Activated CD4-positive, alpha-beta T cell treated with anti-CD3 and anti-CD28 coated beads, Interleukin-2, amount 50 U/mL, for 48 hours (primary cell): ENCODE results near the gene PRRC2B.
"Not testable (repeated sequence)": the region's sequence is repeated elsewhere in the genome, so short reads cannot be mapped to it uniquely, and the experiment has no call there.

ENCODE experiments used
- DNase-seq, 2 experiments: peaks; one replicate each; pipeline ENCODE4 v3.0.0-alpha.2; 2020

PRRC2B gene

GRCh38 chr9:131438190-131438589 lies 44.3 kb downstream of the PRRC2B start:
- no peak for DNase-seq

DNA sequence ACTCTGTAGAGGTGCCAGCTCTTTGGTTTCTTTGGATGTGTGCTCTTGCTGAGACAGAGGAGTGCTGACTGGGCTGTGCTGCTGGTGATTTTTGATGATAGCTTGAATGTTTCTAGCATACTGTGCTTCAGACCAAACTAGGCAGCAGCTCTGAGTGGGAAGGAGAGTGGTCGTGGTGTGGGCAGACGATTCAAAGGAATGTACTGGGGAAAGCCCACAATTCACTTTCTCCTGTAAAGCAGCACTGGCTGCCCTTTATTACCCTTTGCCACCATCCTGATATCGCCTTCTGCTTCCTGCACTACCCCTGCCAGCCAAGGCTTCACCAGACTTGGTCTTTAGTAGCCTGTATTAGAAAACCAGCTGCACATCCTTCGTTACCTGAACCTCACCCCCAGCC lies 45.3 kb downstream of the PRRC2B start:
- DNase-seq, result no peak

GRCh38 chr9:131441441-131441840 lies 47.6 kb downstream of the PRRC2B start:
- no peak for DNase-seq

DNA sequence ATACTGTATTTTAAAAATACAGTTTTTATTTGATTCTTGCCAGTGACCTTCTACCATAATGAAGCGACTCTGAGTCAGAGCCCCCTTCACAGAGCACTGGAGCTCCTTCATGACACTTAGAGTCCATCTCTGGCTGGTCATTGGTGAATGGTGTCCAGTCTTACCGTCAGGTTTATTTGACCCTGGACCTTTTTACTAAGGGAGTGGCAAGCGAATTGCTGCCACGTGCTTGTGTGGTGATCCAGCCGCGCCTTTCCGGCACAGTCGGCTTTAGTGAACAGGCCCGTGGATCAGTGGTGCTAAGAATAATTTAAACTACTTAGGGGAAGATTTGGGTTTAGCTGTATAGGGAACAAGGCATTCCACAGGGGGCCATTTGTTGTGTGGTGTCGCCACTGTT lies 48.5 kb downstream of the PRRC2B start:
- no peak for DNase-seq

- no peak for DNase-seq
Observed at GRCh38 chr9:131443648-131444047, 49.8 kb downstream of the PRRC2B start.

- DNase-seq, result no peak
Observed at GRCh38 chr9:131446276-131446675, 52.4 kb downstream of the PRRC2B start.

- DNase-seq, result no peak
Observed at GRCh38 chr9:131447148-131447547, 53.3 kb downstream of the PRRC2B start.

GRCh38 chr9:131447600-131447999 lies 53.7 kb downstream of the PRRC2B start:
- no peak for DNase-seq

DNA sequence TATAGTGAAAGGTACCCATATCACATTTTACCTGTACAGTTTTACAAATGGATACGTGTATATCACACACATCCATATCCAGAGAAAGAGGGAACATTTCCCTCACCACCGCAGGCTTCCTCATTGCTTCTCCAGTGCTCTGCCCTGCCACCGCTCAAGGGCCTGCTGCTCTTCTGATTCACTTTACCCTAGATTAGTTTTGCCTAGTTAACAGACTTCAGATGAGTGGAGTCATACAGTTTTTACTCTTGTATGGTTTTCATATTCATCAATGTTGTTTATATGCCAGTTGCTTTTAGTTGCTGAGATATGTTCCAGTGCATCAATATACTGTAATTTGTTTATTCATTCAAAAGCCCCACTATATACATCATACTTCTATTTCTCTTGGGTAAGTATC lies 54.9 kb downstream of the PRRC2B start:
- no peak for DNase-seq

- DNase-seq, result no peak
Observed at GRCh38 chr9:131449276-131449675, 55.4 kb downstream of the PRRC2B start.

DNA sequence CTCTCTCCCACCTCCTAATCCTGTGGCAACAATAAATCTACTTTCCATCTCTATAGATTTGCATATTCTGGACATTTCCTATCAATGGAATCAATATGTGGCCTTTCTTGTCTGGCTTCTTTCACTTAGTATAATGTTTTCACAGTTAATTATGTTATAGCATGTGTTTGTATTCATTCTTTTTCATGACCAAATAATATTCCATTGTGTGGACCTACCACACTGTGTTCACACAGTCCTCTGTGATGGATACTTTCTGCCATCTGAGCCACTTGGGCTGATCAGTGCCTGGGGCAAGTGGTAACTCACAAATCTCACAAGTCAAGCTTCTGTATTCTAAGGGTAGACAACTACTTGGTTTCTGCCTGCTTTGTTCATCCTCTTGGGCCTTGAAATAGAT lies 60.1 kb downstream of the PRRC2B start:
- DNase-seq, result no peak

GRCh38 chr9:131455655-131456054 lies 61.8 kb downstream of the PRRC2B start:
- DNase-seq, result not testable (repeated sequence)

- DNase-seq, result no peak
Observed at GRCh38 chr9:131457746-131458145, 63.9 kb downstream of the PRRC2B start.

GRCh38 chr9:131459056-131459455 lies 65.2 kb downstream of the PRRC2B start:
- DNase-seq, result no peak

- no peak for DNase-seq
Observed at GRCh38 chr9:131461166-131461565, 67.3 kb downstream of the PRRC2B start.

DNA sequence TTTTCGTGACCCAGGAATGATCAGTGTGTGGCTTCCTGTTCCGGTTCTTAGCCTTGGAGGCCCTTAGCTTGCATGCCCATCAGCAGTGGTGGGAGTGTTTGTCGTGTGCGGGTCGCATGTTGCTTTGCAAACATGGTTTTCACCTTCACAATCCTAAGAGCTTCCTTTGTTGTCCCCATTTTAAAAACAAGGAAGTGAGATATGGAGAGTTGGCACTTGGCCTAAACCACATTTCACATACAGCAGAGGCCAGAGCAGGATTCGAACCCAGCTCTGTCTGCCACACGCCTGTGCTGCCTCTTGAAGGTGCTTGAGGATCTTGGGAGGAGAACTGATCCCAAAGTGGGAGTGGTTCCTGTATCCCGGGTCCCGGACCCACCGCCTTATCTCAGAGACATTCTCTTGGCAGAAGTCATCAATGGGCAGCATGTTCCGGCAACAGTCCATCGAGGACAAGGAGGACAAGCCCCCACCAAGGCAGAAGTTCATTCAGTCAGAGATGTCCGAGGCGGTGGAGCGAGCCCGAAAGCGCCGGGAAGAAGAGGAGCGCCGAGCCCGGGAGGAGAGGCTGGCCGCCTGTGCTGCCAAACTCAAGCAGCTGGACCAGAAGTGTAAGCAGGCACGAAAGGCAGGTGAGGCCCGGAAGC lies 70.6 kb downstream of the PRRC2B start:
- no peak for DNase-seq

DNA sequence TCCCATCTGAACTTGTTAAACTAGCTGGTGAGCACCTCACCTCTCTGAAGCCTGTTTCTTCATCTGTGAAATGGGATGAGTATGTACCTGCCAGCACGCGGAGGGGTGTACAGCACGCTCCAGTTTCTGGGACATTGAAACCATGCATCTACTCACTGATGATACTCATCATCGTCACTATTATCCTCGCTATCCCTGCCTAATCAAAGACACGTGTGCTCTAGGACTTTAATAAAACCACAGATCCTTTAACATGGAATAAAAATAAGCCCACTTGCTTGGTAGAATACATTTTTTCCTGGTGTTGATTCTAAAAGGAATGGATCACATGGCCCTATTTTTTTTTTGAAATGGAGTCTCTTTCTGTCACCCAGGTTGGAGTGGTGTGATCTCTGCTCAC lies 71.5 kb downstream of the PRRC2B start:
- no peak for DNase-seq

- DNase-seq, result no peak
Observed at GRCh38 chr9:131467214-131467935, 73.5 kb downstream of the PRRC2B start.

DNA sequence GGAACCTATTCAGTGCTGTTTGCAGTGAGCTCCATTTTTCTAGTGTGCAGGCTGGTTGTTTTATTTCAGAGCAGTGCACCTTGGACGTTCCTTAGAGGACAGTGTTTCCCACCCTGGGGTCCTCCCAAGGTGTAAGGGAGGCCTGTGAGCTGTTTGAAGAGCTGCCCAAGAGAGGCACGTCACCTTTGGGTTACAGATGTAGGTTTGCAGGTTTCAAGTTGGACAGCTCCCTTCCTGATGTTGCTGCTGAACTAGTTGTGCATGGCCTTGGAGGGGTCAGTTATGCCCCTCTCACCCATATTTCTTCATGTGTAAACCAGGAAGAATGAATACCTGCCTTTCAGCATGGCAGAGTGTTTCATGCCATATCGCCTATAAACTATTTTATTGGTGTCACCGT lies 74.1 kb downstream of the PRRC2B start:
- no peak for DNase-seq

DNA sequence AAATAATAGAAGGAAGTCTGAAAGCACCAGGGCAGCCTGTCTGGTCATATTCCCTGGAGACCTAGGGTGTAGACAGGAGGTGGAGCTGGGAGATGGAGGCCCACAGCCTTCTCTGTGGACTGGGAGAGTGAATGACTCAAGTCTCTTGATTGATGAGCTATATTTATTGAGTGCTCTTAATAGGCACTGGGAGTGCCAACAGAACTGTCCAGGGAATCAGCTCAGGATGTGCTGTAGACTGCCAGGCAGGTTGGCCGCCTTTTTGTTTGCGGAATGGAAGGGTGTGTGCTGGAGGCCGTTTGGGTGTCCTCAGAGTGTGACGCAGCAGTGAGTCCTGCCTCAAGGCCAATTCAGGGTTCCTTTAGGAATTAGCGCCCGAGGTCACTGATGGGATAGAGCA lies 75.5 kb downstream of the PRRC2B start:
- DNase-seq, result no peak

DNA sequence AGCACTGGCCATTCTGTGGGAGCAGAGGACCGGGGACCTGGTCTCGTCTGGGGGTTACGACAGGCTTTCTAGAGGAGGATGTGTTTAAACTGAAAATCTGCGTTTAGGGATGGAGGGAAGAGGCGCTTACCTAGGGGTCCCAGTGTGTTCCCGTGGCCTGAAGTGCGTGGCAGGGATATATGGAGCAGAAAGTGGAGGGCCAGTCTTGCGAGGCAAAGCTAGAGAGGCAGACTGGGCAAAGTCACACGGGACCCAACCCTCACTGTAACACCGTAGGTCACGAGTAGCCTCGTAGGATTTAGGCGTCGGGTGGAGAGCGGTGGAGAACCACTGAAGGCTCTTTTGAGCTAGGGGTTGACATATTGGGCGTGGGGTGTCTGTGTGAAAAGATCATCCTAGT lies 76.1 kb downstream of the PRRC2B start:
- no peak for DNase-seq

DNA sequence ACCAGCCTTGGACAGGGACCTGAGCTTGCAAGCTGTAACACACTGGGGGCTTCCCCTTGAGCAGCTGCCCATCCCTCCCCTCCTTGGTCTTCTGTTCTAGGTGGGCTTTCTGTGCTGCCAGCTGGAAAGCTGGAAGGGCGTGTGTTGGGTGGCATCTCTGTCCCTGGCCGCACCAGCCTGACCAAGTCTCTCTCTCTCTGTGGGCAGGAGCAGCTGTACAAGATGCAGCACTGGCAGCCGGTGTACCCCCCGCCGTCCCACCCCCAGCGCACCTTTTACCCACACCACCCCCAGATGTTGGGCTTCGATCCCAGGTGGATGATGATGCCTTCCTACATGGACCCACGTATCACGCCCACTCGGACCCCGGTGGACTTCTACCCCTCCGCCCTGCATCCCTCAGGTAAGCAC lies 76.7 kb downstream of the PRRC2B start:
- DNase-seq, result no peak

GRCh38 chr9:131472085-131472484 lies 78.2 kb downstream of the PRRC2B start:
- not testable (repeated sequence) for DNase-seq

- DNase-seq, result no peak
Observed at GRCh38 chr9:131473198-131473885, 79.5 kb downstream of the PRRC2B start.
